Stimulated activated CD4-positive, alpha-beta T cell treated with anti-CD3 and anti-CD28 coated beads, Interleukin-15, amount 100 ng/mL, for 1 hour (primary cell): ENCODE data around the gene NPFF.

ENCODE experiments used
- DNase-seq, 2 donors: peaks; one replicate each; pipeline ENCODE4 v3.0.0-alpha.2; 2020; ENCODE audit warnings: low read depth in 1 of 2, low spot score in 1 of 2

Gene NPFF

GRCh38 chr12:53478865-53479264 lies 28.4 kb downstream of the NPFF start:
- DNase-seq: no peak

- DNase-seq: no peak
Measured at GRCh38 chr12:53476769-53477209, 30.5 kb downstream of the NPFF start.

- DNase-seq: no peak
Measured at GRCh38 chr12:53474819-53475218, 32.5 kb downstream of the NPFF start.

GRCh38 chr12:53474077-53474476 lies 33.2 kb downstream of the NPFF start:
- no peak for DNase-seq

GRCh38 chr12:53472056-53472582 lies 35.2 kb downstream of the NPFF start:
- DNase-seq: no peak

- DNase-seq: no peak
Measured at GRCh38 chr12:53468282-53468681, 39.0 kb downstream of the NPFF start.

- no peak for DNase-seq
Measured at GRCh38 chr12:53467880-53468279, 39.4 kb downstream of the NPFF start.

GRCh38 chr12:53467082-53467481 lies 40.2 kb downstream of the NPFF start:
- DNase-seq: no peak

GRCh38 chr12:53466640-53467039 lies 40.6 kb downstream of the NPFF start:
- no peak for DNase-seq

DNA sequence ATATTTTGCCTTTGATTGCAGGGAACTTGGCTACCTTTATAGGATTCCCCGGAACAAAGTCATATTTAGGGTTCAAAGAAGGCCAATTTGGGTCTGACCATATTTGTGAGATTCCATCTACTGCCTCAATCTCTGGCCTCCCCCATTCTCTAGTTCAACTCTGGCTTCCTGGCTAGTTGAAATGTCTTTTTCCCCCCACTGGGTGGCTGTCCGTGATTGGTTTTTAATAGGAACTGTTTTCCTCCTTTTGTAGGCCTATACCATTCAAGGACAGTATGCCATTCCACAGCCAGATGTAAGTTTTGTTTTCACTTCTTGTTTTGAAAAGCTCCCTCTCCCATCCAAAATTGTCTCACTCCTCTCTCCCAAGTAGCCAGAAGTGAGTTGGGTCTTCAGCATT lies 41.6 kb downstream of the NPFF start:
- no peak for DNase-seq

GRCh38 chr12:53464685-53465418 lies 42.4 kb downstream of the NPFF start:
- DNase-seq: no peak

GRCh38 chr12:53463802-53464560 lies 43.3 kb downstream of the NPFF start:
- no peak for DNase-seq

GRCh38 chr12:53462935-53463334 lies 44.3 kb downstream of the NPFF start:
- DNase-seq: no peak

GRCh38 chr12:53461591-53461990 lies 45.7 kb downstream of the NPFF start:
- DNase-seq: no peak

DNA sequence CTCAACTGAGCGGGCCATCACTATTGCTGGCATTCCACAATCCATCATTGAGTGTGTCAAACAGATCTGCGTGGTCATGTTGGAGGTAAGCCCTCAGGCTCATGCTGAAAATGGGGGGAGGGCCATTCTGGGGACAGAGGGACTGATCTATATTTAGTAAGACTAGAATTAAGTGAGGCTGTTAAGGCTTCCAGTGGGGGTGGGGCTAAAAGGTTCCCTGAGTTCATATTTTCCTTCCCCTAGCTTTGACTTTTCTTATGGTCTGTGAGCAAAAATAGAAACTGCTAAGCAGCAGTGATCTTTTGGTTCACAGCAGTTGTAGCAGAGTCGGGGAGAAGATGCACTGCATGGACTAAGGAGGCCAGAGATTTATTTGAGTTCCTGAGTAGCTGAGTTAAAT lies 46.2 kb downstream of the NPFF start:
- DNase-seq: no peak

- DNase-seq: no peak
Measured at GRCh38 chr12:53459097-53459496, 48.2 kb downstream of the NPFF start.
